Left renal cortex interstitium (tissue), 4 donors: Measurements from ENCODE around the gene LRP2. TPM values are rescaled to one million over a fixed set of nuclear protein-coding genes. Genes with fewer than 3 reads are reported as not detected.
"Not testable (repeated sequence)": the region's sequence is repeated elsewhere in the genome, so short reads cannot be mapped to it uniquely, and the experiment has no call there.

Experiments used
- DNase-seq, 4 donors: peaks; one replicate each; pipeline ENCODE4 v3.0.0-alpha.2; 2013; ENCODE audit warnings: low read depth in 4 of 4, low spot score in 2 of 4, missing footprints in 1 of 4
- polyA plus RNA-seq, 4 donors: library from polyadenylated mRNA; unstranded; fragments of 120-200 nt; gene quantifications; one replicate each; pipeline ENCODE4 v1.2.1, GENCODE V29; 2013; ENCODE audit not compliant: insufficient read length in 4 of 4

The LRP2 gene
- polyA plus RNA-seq, 4 donors, result 90.5 to 211 (median 153) TPM

- DNase-seq, result no peak
These were observed 60.0 kb downstream of the LRP2 start for GRCh38 chr2:169302364-169302763.

DNA sequence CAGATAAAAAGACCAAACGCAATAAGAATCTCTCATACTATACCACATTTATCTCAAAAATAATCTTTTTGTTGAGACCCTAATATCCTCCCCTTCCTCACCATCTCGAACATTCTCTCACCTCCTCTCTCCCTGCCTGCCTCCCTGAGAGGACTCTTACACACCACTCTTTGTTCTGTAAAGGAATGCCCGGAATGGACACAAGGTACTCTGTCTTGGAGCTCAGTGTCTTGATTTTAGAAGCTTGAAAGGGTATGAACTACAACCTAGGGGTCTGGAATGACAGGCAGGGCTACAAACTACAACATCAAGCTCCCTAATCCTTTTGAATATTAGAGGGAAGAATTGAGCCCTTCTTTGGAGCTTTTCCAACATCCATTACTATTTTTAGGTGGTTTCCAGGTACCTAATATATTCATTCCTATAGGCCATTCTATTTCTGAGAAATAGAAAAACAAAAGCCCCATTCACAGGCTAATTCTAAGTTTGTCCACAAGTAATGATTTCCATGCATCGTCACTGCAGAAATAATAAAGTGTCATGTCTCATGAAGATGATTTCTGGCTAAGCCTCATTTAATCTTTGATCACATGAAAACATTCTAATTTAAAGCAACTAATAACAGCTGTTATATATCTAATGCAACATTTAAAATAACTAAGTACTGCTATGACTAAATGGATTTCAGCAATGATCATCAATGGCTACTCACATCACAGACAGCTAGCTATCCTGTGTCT lies 60.6 kb downstream of the LRP2 start:
- DNase-seq, result no peak

GRCh38 chr2:169300636-169301530 lies 61.5 kb downstream of the LRP2 start:
- DNase-seq, result no peak

GRCh38 chr2:169298007-169298406 lies 64.3 kb downstream of the LRP2 start:
- DNase-seq, result no peak

DNA sequence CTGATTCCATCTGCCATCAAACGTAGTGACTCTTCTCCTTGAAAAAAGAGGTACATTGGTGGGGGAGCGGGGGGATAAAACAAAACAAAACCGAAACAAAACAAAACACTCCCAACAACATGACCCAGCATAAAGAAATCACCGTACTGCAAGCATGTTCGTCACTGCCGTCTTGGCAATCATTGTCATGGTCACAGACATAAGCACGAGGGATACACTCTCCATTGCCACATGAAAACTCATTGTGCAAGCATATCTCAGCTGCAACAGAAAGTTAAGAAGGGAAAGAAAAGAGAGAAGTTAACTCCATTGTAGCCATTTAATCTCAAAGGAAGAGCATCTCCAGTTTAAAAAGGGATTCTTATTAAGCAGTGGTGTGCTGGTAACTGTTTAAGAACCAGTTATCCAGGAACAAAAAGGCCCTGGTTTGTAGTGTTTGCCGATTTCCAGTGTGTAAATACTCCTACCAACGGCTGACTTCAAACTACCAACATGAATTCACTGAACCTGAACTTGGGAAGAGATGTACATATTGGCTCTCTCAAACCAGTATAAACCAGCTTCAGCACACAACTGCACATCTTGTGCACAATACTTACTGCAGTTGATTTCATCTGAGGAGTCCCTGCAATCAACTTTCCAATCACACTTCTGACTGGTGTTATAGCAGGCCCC lies 68.2 kb downstream of the LRP2 start:
- DNase-seq, result no peak

- DNase-seq, result no peak
These were observed 70.8 kb downstream of the LRP2 start for GRCh38 chr2:169291517-169291916.

- no peak for DNase-seq
These were observed 71.9 kb downstream of the LRP2 start for GRCh38 chr2:169290433-169290832.

DNA sequence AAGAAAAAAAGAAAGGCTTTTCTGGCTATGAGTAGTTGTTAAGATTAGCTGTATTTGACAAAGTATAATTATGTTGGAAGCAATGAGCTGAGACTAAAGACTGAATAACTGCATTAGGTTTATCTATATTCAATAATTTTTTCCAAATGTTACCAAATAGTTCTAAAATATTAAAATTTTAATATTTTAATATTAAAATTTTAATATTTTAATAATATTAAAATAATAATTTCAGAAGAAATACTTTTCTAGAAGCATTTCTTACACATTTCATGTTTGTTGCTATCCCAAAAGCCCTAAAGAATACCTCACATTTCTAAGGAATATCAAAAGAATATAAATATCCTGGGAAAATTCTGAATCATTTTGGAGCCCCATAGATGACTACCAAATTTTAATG lies 74.7 kb downstream of the LRP2 start:
- DNase-seq, result no peak

- no peak for DNase-seq
These were observed 75.6 kb downstream of the LRP2 start for GRCh38 chr2:169286624-169287231.

DNA sequence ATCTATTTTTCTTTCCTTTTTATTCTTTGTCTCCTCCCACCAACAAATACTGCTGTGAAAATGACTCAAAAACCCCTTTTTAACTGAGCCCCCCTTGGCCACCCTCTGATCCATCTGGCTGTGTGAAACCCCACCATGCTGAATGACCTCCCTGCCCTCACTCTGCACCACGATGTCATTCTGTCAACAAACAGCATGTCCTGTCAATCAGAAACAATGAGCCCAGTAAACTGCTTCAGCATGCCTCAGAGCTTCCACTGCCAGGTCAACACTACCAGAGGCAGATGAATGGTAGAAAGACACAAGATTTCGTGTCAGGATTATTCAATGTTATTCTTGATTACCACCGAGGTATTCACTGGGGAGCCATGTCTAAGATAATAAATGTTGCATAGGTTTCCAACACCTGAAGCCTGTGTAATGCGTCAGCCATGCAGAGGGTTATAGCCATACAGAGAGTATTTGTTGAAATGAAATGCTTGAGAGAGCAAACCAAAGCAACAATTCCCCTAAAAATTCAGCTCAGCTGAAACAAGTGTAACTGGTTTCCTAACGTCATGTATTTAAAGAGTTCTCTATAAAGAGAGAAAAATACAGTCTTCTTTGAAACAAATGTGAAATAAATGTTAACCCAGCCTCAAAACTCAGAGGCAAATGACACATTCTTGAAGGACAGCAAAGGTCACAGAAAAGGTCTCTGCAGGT lies 76.7 kb downstream of the LRP2 start:
- no peak for DNase-seq

DNA sequence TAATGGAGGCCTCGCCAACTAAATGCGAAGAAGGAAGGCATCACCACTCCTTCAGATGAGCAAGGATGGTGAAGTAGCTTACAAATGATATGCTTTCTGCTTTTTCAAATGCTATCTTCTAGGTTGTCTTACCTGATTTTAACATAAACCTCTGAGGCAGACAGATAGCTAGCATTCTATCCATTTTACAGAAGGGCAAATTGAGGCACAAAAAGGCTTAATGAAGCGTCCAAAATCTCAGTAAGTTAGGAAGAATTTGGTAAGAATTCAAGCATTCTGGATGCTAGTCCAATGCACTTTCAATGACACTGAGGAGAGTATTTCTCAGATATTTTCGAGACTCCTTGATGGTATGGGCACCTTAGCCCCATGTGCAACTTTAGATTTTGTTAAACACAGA lies 81.8 kb downstream of the LRP2 start:
- DNase-seq, result no peak

DNA sequence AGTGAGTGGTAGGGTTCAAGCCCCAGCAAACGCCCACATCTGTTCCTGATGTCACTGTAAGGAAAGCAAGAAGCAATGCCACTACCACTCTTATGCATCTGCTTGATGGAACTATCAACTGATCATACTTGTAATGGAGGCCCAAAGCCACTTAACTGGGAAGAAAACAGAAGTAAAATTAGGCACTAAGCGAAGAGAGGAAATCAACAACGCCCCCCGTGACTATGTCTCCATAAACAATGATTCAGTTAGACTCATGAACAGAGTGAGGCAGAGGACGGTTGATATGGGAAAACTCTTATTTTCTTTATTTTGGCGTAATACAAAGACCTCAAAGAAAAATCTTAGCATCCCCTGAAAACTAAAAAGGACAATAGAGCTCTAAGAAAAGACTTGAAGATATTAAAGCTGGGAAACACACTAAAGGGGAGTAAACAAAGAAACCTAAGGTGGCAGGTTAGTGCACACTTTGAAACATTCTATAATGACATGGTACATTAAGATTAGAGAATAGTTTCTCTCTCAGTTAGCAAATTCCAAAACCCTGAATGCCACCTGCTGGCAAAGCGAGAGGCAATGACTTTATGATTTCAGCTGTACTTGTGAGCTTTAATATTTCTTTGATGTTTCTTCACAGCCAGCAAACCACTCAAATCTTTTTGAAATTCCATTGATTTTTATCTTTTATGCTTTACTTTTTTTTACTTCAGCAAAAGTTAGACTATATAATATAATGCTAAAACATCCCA lies 86.5 kb downstream of the LRP2 start:
- no peak for DNase-seq

GRCh38 chr2:169272010-169272409 lies 90.3 kb downstream of the LRP2 start:
- DNase-seq, result no peak

DNA sequence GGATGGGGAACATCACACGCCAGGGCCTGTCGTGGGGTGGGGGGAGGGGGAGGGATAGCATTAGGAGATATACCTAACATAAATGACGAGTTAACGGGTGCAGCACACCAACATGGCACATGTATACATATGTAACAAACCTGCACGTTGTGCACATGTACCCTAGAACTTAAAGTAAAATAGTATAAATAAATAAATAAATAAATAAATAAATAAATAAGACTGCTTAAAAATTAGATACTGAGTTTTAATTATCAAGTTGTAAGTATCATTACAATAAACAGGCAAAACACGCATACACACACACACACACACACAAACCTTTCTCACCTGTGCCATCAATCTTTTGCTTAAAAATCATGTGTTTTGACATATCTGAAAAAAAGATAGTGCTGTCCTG lies 91.8 kb downstream of the LRP2 start:
- DNase-seq, result not testable (repeated sequence)

GRCh38 chr2:169265591-169265990 lies 96.7 kb downstream of the LRP2 start:
- peak in 1 of 4 donors; percentile 10 for DNase-seq

- no peak for DNase-seq
These were observed 101.3 kb downstream of the LRP2 start for GRCh38 chr2:169260846-169261642.

DNA sequence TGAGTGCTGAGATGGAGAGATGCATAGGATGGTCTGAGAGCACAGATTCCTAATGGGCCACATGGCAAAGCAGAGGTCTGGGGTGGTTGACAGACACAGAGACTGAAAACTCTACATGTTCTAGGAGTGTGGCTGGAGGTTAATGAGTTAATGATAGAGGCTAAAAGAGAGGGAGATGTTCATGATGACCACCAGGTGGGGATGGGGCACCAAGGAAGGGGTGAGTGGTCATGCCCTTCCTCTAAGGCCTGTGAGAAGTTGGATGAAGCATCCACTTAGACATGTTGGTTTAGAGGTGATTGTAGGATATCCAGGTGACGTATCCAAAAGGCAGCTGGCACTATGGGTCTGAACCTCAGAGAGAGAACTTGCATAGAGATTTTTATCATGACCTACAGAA lies 102.1 kb downstream of the LRP2 start:
- DNase-seq, result no peak

DNA sequence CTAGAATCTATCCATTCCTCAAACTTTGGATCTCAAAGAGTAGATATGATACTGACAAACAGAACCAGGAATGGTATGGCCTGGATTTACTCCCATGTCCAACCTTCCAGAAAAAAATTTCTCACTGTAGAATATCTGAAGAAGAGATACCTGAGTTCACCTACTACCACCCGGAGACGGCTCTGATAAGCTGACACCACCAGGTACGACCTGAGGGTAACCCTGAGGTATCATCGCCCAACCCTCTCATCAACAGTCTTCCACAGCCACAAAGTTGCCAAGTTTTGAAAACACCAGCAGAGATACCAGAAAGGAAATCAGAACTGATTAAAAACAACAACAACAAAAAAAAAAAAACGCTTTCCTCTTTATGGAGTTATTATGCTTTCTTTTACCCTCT lies 102.9 kb downstream of the LRP2 start:
- no peak for DNase-seq
